Stimulated activated CD4-positive, alpha-beta T cell treated with anti-CD3 and anti-CD28 coated beads, Interleukin-4, amount 100 ng/mL, for 48 hours (primary cell): ENCODE data around the gene BTBD9.
"Not testable (repeated sequence)": the region's sequence is repeated elsewhere in the genome, so short reads cannot be mapped to it uniquely, and the experiment has no call there.

ENCODE experiments used
- DNase-seq, 2 donors: peaks; one replicate each; pipeline ENCODE4 v3.0.0-alpha.2; 2020; ENCODE audit warnings: low read depth in 2 of 2

The BTBD9 gene

GRCh38 chr6:38146021-38146733, 493.6 kb downstream of the BTBD9 start:
- no peak for DNase-seq

GRCh38 chr6:38144365-38144945, 495.3 kb downstream of the BTBD9 start:
- DNase-seq: no peak

GRCh38 chr6:38143191-38144150, 496.3 kb downstream of the BTBD9 start:
- no peak for DNase-seq

- DNase-seq: no peak
Observed at GRCh38 chr6:38142178-38142902, 497.4 kb downstream of the BTBD9 start.

GRCh38 chr6:38141716-38142115, 498.0 kb downstream of the BTBD9 start:
- DNase-seq: no peak

- DNase-seq: no peak
Observed at GRCh38 chr6:38141085-38141484, 498.6 kb downstream of the BTBD9 start.

GRCh38 chr6:38138374-38138773, 501.4 kb downstream of the BTBD9 start:
- DNase-seq: no peak

GRCh38 chr6:38137608-38138265, 502.0 kb downstream of the BTBD9 start:
- no peak for DNase-seq

- DNase-seq: no peak
Observed at GRCh38 chr6:38136547-38136946, 503.2 kb downstream of the BTBD9 start.

GRCh38 chr6:38134704-38135088, 505.0 kb downstream of the BTBD9 start:
- no peak for DNase-seq

GRCh38 chr6:38133932-38134703, 505.6 kb downstream of the BTBD9 start:
- no peak for DNase-seq

GRCh38 chr6:38131527-38131965, 508.2 kb downstream of the BTBD9 start:
- peak in 1 of 2 donors; percentile 8 for DNase-seq

GRCh38 chr6:38127284-38127683, 512.4 kb downstream of the BTBD9 start:
- DNase-seq: no peak

GRCh38 chr6:38124224-38124926, 515.4 kb downstream of the BTBD9 start:
- DNase-seq: not testable (repeated sequence)

- DNase-seq: no peak
Observed at GRCh38 chr6:38119516-38119915, 520.2 kb downstream of the BTBD9 start.

GRCh38 chr6:38118791-38119365, 520.9 kb downstream of the BTBD9 start:
- no peak for DNase-seq
